Trophoblast cell (in vitro differentiated cells and primary cell): Measurements from ENCODE around the gene PLIN4.

Source experiments
- DNase-seq, 2 donors: peaks; one replicate each; pipeline ENCODE4 v3.0.0-alpha.2; 2016
- H2AFZ ChIP-seq: 2 replicates; pipeline ENCODE4 v1.6.1; 2013; ENCODE audit warnings: low read length, moderate library complexity, mild to moderate bottlenecking; ENCODE audit not compliant: insufficient read depth, poor library complexity
- H2AK5ac ChIP-seq: 2 replicates; pipeline ENCODE4 v1.6.1; 2013; ENCODE audit warnings: mild to moderate bottlenecking, low read length
- H2BK120ac ChIP-seq: 2 replicates; pipeline ENCODE4 v1.6.1; 2013; ENCODE audit warnings: low read length, mild to moderate bottlenecking, moderate library complexity; ENCODE audit not compliant: insufficient read depth, poor library complexity
- H2BK12ac ChIP-seq: 2 replicates; pipeline ENCODE4 v1.6.1; 2013; ENCODE audit warnings: mild to moderate bottlenecking, low read length, moderate library complexity
- H2BK5ac ChIP-seq: 2 replicates; pipeline ENCODE4 v1.6.1; 2013; ENCODE audit warnings: low read length, low read depth, moderate library complexity, mild to moderate bottlenecking; ENCODE audit not compliant: poor library complexity
- H3K14ac ChIP-seq: 2 replicates; pipeline ENCODE4 v1.6.1; 2013; ENCODE audit warnings: mild to moderate bottlenecking, low read length
- H3K18ac ChIP-seq: 2 replicates; pipeline ENCODE4 v1.6.1; 2013; ENCODE audit warnings: mild to moderate bottlenecking, low read length
- H3K23ac ChIP-seq: 2 replicates; pipeline ENCODE4 v1.6.1; 2013; ENCODE audit warnings: low read length
- H3K27ac ChIP-seq: 2 replicates; pipeline ENCODE4 v1.5.1; 2013; ENCODE audit warnings: low read depth, mild to moderate bottlenecking, inconsistent platforms, low read length, moderate library complexity
- H3K27me3 ChIP-seq: 2 replicates; pipeline ENCODE4 v1.6.1; 2013; ENCODE audit warnings: inconsistent platforms, mild to moderate bottlenecking, low read length, moderate library complexity; ENCODE audit not compliant: insufficient read depth
- H3K36me3 ChIP-seq, 2 experiments: 1 replicate in 1 of 2; 2 replicates in 1 of 2; pipeline ENCODE4 v1.6.1; 2013; ENCODE audit warnings: low read length in 2 of 2, mild to moderate bottlenecking in 2 of 2, moderate library complexity in 1 of 2; ENCODE audit not compliant: insufficient read depth in 2 of 2, control insufficient read depth in 1 of 2
- H3K4ac ChIP-seq: 2 replicates; pipeline ENCODE4 v1.6.1; 2013; ENCODE audit warnings: low read depth, mild to moderate bottlenecking, low read length, moderate library complexity
- H3K4me1 ChIP-seq, 2 experiments: 1 replicate in 1 of 2; 2 replicates in 1 of 2; pipeline ENCODE4 v1.6.1; 2013; ENCODE audit warnings: low read length in 2 of 2, mild to moderate bottlenecking in 2 of 2, moderate library complexity in 1 of 2; ENCODE audit not compliant: insufficient read depth in 2 of 2, control insufficient read depth in 1 of 2
- H3K4me2 ChIP-seq: 2 replicates; pipeline ENCODE4 v1.6.1; 2013; ENCODE audit warnings: inconsistent platforms, mild to moderate bottlenecking, low read length, moderate library complexity
- H3K4me3 ChIP-seq: 2 replicates; pipeline ENCODE4 v1.5.1; 2013; ENCODE audit warnings: mild to moderate bottlenecking, low read depth, low read length, inconsistent platforms
- H3K79me1 ChIP-seq: one replicate; pipeline ENCODE4 v1.6.1; 2013; ENCODE audit warnings: low read length
- H3K79me2 ChIP-seq: 2 replicates; pipeline ENCODE4 v1.6.1; 2013; ENCODE audit warnings: low read length, mild to moderate bottlenecking; ENCODE audit not compliant: control insufficient read depth, insufficient read depth, poor library complexity
- H3K9ac ChIP-seq: 2 replicates; pipeline ENCODE4 v1.6.1; 2013; ENCODE audit warnings: mild to moderate bottlenecking, low read length
- H3K9me3 ChIP-seq: 2 replicates; pipeline ENCODE4 v1.6.1; 2013; ENCODE audit warnings: low read depth, mild to moderate bottlenecking, control low read depth, inconsistent platforms, low read length; ENCODE audit not compliant: insufficient read depth
- H4K12ac ChIP-seq: 2 replicates; pipeline ENCODE4 v1.6.1; 2013; ENCODE audit warnings: low read depth, mild to moderate bottlenecking, low read length, moderate library complexity
- H4K8ac ChIP-seq: 2 replicates; pipeline ENCODE4 v1.6.1; 2013; ENCODE audit warnings: low read depth, mild to moderate bottlenecking, low read length, moderate library complexity
- H4K91ac ChIP-seq: one replicate; pipeline ENCODE4 v1.6.1; 2013; ENCODE audit warnings: low read depth, mild to moderate bottlenecking, low read length, moderate library complexity
- WGBS: extraction: QIAGEN DNeasy Blood & Tissue Kit; methylation state at CpG from one replicate; pipeline ENCODE4 v1.1.7; 2013; ENCODE audit warnings: missing lambda C conversion rate; ENCODE audit not compliant: insufficient read length, insufficient coverage; ENCODE audit errors: extremely low coverage; 5-methylcytosine and 5-hydroxymethylcytosine counted together

Gene PLIN4

GRCh38 chr19:4534836-4535658 lies 16.8 kb upstream of the PLIN4 start, which contains the start of gene PLIN5:
TSS of gene PLIN5 (minus strand) at chr19:4535224. CDS start at chr19:4534074, 1,150 bp downstream.
- H3K4ac ChIP-seq, result no peak within 1 kb of the TSS

GRCh38 chr19:4533835-4534424 lies 15.6 kb upstream of the PLIN4 start:
- Histone ChIP-seq H2AFZ (no peak overlapping the region), H2BK120ac (no peak overlapping the region), H3K79me2 (no peaks in the 10 kb centered on the region), H3K14ac (no peak overlapping the region), H3K23ac (no peak overlapping the region), H3K4me2 (no peak overlapping the region), H3K27me3 (peaks cover 3% of the 10 kb centered on the region), H2BK12ac (no peak overlapping the region), H3K4ac (no peak overlapping the region), H4K91ac (no peak overlapping the region), H2BK5ac (no peak overlapping the region), H4K12ac (no peak overlapping the region), H3K27ac (no peak overlapping the region), H3K18ac (no peak overlapping the region), H3K4me1 (peaks cover 0 to 8% of the 10 kb centered on the region in 2 experiments), H3K36me3 (no peaks in the 10 kb centered on the region), H4K8ac (no peak overlapping the region), H3K9me3 (peaks cover 7% of the 10 kb centered on the region), H2AK5ac (no peak overlapping the region), H3K9ac (no peak overlapping the region), H3K4me3 (no peak overlapping the region), H3K79me1 (no peaks in the 10 kb centered on the region)
- WGBS, result no CpG with 5 or more reads among the region's 9 CpGs
- DNase-seq, result no peak

More at GRCh38 chr19:4534836-4535658, 16.8 kb upstream of the PLIN4 start, which contains the start of gene PLIN5:
- Histone ChIP-seq H4K8ac (no peak within 1 kb of the TSS), H2BK12ac (no peak within 1 kb of the TSS), H2BK120ac (no peak within 1 kb of the TSS), H3K4me3 (peak within 1 kb of the TSS; percentile 48), H3K14ac (no peak within 1 kb of the TSS), H3K79me1 (peaks cover 2% of the 10 kb centered on the region), H2BK5ac (no peak within 1 kb of the TSS), H2AFZ (no peak within 1 kb of the TSS), H4K12ac (peak within 1 kb of the TSS; percentile 39), H3K9ac (no peak within 1 kb of the TSS), H3K27ac (no peak within 1 kb of the TSS), H3K4me1 (peaks cover 0 to 8% of the 10 kb centered on the region in 2 experiments), H3K18ac (no peak within 1 kb of the TSS), H3K23ac (no peak within 1 kb of the TSS), H3K36me3 (no peaks in the 10 kb centered on the region), H3K27me3 (peaks cover 3% of the 10 kb centered on the region), H2AK5ac (no peak within 1 kb of the TSS), H4K91ac (no peak within 1 kb of the TSS), H3K4me2 (peak within 1 kb of the TSS; percentile 56), H3K9me3 (peaks cover 7% of the 10 kb centered on the region), H3K79me2 (no peaks in the 10 kb centered on the region)
- no CpG with 5 or more reads among the region's 49 CpGs for WGBS
- peak; percentile 34 to 53 for DNase-seq

GRCh38 chr19:4533334-4533733 lies 15.0 kb upstream of the PLIN4 start:
- no peak for DNase-seq
- Histone ChIP-seq H3K9me3 (peaks cover 7% of the 10 kb centered on the region), H3K27ac (no peak overlapping the region)

GRCh38 chr19:4531562-4532165 lies 13.4 kb upstream of the PLIN4 start:
- Histone ChIP-seq H4K12ac (no peak overlapping the region), H2BK120ac (no peak overlapping the region), H3K27me3 (peaks cover 3% of the 10 kb centered on the region), H3K14ac (no peak overlapping the region), H3K18ac (no peak overlapping the region), H4K8ac (no peak overlapping the region), H3K27ac (no peak overlapping the region), H2AK5ac (no peak overlapping the region), H3K4me2 (no peak overlapping the region), H3K79me2 (no peaks in the 10 kb centered on the region), H3K36me3 (no peaks in the 10 kb centered on the region), H3K9me3 (peaks cover 4% of the 10 kb centered on the region), H3K4me3 (peak overlapping the region; percentile 36), H3K4ac (no peak overlapping the region), H2BK12ac (no peak overlapping the region), H3K23ac (no peak overlapping the region), H2AFZ (no peak overlapping the region), H3K9ac (no peak overlapping the region), H3K79me1 (no peaks in the 10 kb centered on the region), H4K91ac (no peak overlapping the region), H3K4me1 (peaks cover 0 to 8% of the 10 kb centered on the region in 2 experiments), H2BK5ac (no peak overlapping the region)
- DNase-seq, result no peak
- WGBS, result no CpG with 5 or more reads among the region's 28 CpGs

More at GRCh38 chr19:4533334-4533733, 15.0 kb upstream of the PLIN4 start:
- Histone ChIP-seq H3K27me3 (peaks cover 3% of the 10 kb centered on the region), H2BK12ac (no peak overlapping the region), H2BK5ac (no peak overlapping the region), H3K4ac (no peak overlapping the region), H3K9ac (no peak overlapping the region), H3K79me1 (no peaks in the 10 kb centered on the region), H3K36me3 (no peaks in the 10 kb centered on the region), H3K4me1 (peaks cover 0 to 8% of the 10 kb centered on the region in 2 experiments), H2AK5ac (no peak overlapping the region), H4K8ac (no peak overlapping the region), H3K14ac (no peak overlapping the region), H4K91ac (no peak overlapping the region), H3K4me3 (no peak overlapping the region), H3K79me2 (no peaks in the 10 kb centered on the region), H3K23ac (no peak overlapping the region), H2BK120ac (no peak overlapping the region), H4K12ac (no peak overlapping the region), H3K4me2 (no peak overlapping the region), H2AFZ (no peak overlapping the region), H3K18ac (no peak overlapping the region)
- no CpG with 5 or more reads among the region's 9 CpGs for WGBS
